ENCODE measurements around the gene CNOT9. TPM values are rescaled to one million over a fixed set of nuclear protein-coding genes. Genes with fewer than 3 reads are reported as not detected.
A peak's percentile ranks its signal among the peaks of the same experiment; 100 is the strongest.

CNOT9 gene
- total and polyA plus RNA-seq, 2 of the 13 experiments (the other 11 are each of a cell fraction or from before 2014, with no cell fraction given): 82.6 to 92.4 TPM

GRCh38 chr2:218642786-218643185 is 74.1 kb downstream of the CNOT9 start:
- CTCF ChIA-PET (ENCODE audit: low intra/inter-chr PET ratio, low total read pairs): no interaction called here
- Histone ChIP-seq H3K27ac (ENCODE audit: extremely low read length, insufficient read depth, low read length) (no peak overlapping the region), H3K27me3 (ENCODE audit: control insufficient read depth in 1 of 2, insufficient read depth in 2 of 2, low read length in 2 of 2) (no peaks in the 10 kb centered on the region), H3K9me3 (ENCODE audit: low read length) (no peaks in the 10 kb centered on the region), H3K9ac (ENCODE audit: insufficient read depth, low read depth, low read length) (no peak overlapping the region), H4K20me1 (ENCODE audit: insufficient read depth, low read length) (no peaks in the 10 kb centered on the region), H3K4me3 (replicated peaks in 1 of 3; ENCODE audit: insufficient read depth in 1 of 3, low read depth in 2 of 3, low read length in 3 of 3) (no peak overlapping the region), H3K4me2 (ENCODE audit: low read depth, low read length) (no peak overlapping the region), H3K4me1 (ENCODE audit: insufficient read depth, low read length) (peaks cover 11% of the 10 kb centered on the region; the same call in 1 of the 2 replicates), H2AFZ (ENCODE audit: low read length) (no peak overlapping the region), H3K79me2 (ENCODE audit: insufficient read depth, low read length) (no peaks in the 10 kb centered on the region), H3K36me3 (replicated peaks in 1 of 2; ENCODE audit: control insufficient read depth in 1 of 2, insufficient read depth in 2 of 2, low read length in 2 of 2) (peaks cover 48 to 74% of the 10 kb centered on the region in 2 experiments)
- FAIRE-seq (no peak), ATAC-seq (peak; percentile 12; the same call in 2 of the 3 replicates), DNase-seq (ENCODE audit: low spot score) (no peak)
- WGBS (ENCODE audit: low lambda C conversion rate): 86% methylated on average over 11 of the region's 17 CpGs
- no peak for TF ChIP-seq ZNF33A (CRISPR knock-in tag; IDR thresholded peaks at IDR 0.05; ENCODE audit: borderline replicate concordance)
- no peak for TF ChIP-seq ZNF780A (CRISPR knock-in tag; IDR thresholded peaks at IDR 0.05)
- TF ChIP-seq ZNF20 (CRISPR knock-in tag; IDR thresholded peaks at IDR 0.05): no peak
- peak; percentile 16 for TF ChIP-seq MED8 (CRISPR knock-in tag; IDR thresholded peaks at IDR 0.05; ENCODE audit: insufficient replicate concordance)
- TF ChIP-seq RBFOX2 (IDR thresholded peaks at IDR 0.05; ENCODE audit: low read depth, low read length): 0 out of 2 replicates have a peak, but pooled peaks have one; percentile 19
- no peak for TF ChIP-seq MAFG (CRISPR knock-in tag; IDR thresholded peaks at IDR 0.05)
- peak; percentile 20 for TF ChIP-seq AGO2 (optimal IDR thresholded peaks at IDR 0.05; ENCODE audit: low read depth, low read length)
- POLR2A ChIA-PET: interaction anchor here (1.0 kb wide), 1 partner anchor 17 kb away, joined by 3 read pairs; the partner anchor contains the start of genes BCS1L and ZNF142
- BruUV-seq (replicated peaks): no TSS peak
- intact Hi-C loops (cut with micrococcal nuclease; ENCODE audit: unreplicated experiment) (no loop called here), in situ Hi-C loops (cut with HindIII; ENCODE audit: extremely low pct_ligation_motif_present, low pct_unique_long_range_greater_than_20kb) (no loop called here)

- H3K9me3 ChIP-seq (ENCODE audit: low read length): no peaks in the 10 kb centered on the region
- H3K4me3 ChIP-seq (replicated peaks in 1 of 3; ENCODE audit: insufficient read depth in 1 of 3, low read depth in 2 of 3, low read length in 3 of 3): no peak overlapping the region
- H2AFZ ChIP-seq (ENCODE audit: low read length): no peak overlapping the region
- H3K27ac ChIP-seq (ENCODE audit: extremely low read length, insufficient read depth, low read length): no peak overlapping the region
- intact Hi-C loops (cut with micrococcal nuclease; ENCODE audit: unreplicated experiment) (no loop called here), in situ Hi-C loops (cut with HindIII; ENCODE audit: extremely low pct_ligation_motif_present, low pct_unique_long_range_greater_than_20kb) (no loop called here)
- H3K79me2 ChIP-seq (ENCODE audit: insufficient read depth, low read length): no peaks in the 10 kb centered on the region
- H3K36me3 ChIP-seq (replicated peaks in 1 of 2; ENCODE audit: control insufficient read depth in 1 of 2, insufficient read depth in 2 of 2, low read length in 2 of 2): peaks cover 46 to 74% of the 10 kb centered on the region in 2 experiments
- ATAC-seq: no peak; the same call in 2 of the 3 replicates
- no peak for FAIRE-seq
- H3K27me3 ChIP-seq (ENCODE audit: control insufficient read depth in 1 of 2, insufficient read depth in 2 of 2, low read length in 2 of 2): no peaks in the 10 kb centered on the region
- POLR2A ChIA-PET: interaction anchor here (1.0 kb wide), 1 partner anchor 16 kb away, joined by 3 read pairs; the partner anchor contains the start of genes BCS1L and ZNF142
- WGBS (ENCODE audit: low lambda C conversion rate): 96% methylated on average over 10 of the region's 10 CpGs
- CTCF ChIA-PET (ENCODE audit: low intra/inter-chr PET ratio, low total read pairs): no interaction called here
- no peak for DNase-seq (ENCODE audit: low spot score)
- H3K4me1 ChIP-seq (ENCODE audit: insufficient read depth, low read length): peaks cover 11% of the 10 kb centered on the region; the same call in 1 of the 2 replicates
- BruUV-seq (replicated peaks): no TSS peak
- H3K9ac ChIP-seq (ENCODE audit: insufficient read depth, low read depth, low read length): no peak overlapping the region
- H4K20me1 ChIP-seq (ENCODE audit: insufficient read depth, low read length): no peaks in the 10 kb centered on the region
- no peak overlapping the region for H3K4me2 ChIP-seq (ENCODE audit: low read depth, low read length)
- TF ChIP-seq POLR2AphosphoS5 (IDR thresholded peaks at IDR 0.05; ENCODE audit: low read depth, low read length): peak; percentile 23; the same call in 1 of the 2 replicates
- no peak for TF ChIP-seq ZSCAN22 (CRISPR knock-in tag; IDR thresholded peaks at IDR 0.05)
- TF ChIP-seq NR2F2 (IDR thresholded peaks at IDR 0.05; ENCODE audit: borderline replicate concordance, low read depth): no peak
These were observed 75.2 kb downstream of the CNOT9 start for GRCh38 chr2:218643751-218644310.

Measured in HepG2 (cell line).